SK-N-SH treated with all-trans-retinoic acid at 6 μM for 48 hours (cell line): ENCODE measurements around the gene KIF12.

Source experiments
- CREB5 ChIP-seq: fragments of 250-450 bp; sonication (Bioruptor Pico); IDR thresholded peaks from 2 replicates; pipeline ENCODE4 v1.5.1; 2020; ENCODE audit warnings: low read depth, mild to moderate bottlenecking, moderate library complexity
- PATZ1 ChIP-seq: fragments of 250-450 bp; sonication (Bioruptor Pico); IDR thresholded peaks from 2 replicates; pipeline ENCODE4 v1.8.0; 2020; ENCODE audit warnings: mild to moderate bottlenecking, moderate library complexity, borderline replicate concordance
- TOX ChIP-seq: fragments of 250-450 bp; sonication (Bioruptor Pico); IDR thresholded peaks from 2 replicates; pipeline ENCODE4 v1.8.0; 2021; ENCODE audit warnings: mild to moderate bottlenecking, moderate library complexity, borderline replicate concordance
- ZFP30 ChIP-seq: fragments of 450-650 bp; formaldehyde crosslinking; IDR thresholded peaks from 2 replicates; pipeline ENCODE4 v1.5.0; 2022; ENCODE audit warnings: mild to moderate bottlenecking, moderate library complexity

DNA sequence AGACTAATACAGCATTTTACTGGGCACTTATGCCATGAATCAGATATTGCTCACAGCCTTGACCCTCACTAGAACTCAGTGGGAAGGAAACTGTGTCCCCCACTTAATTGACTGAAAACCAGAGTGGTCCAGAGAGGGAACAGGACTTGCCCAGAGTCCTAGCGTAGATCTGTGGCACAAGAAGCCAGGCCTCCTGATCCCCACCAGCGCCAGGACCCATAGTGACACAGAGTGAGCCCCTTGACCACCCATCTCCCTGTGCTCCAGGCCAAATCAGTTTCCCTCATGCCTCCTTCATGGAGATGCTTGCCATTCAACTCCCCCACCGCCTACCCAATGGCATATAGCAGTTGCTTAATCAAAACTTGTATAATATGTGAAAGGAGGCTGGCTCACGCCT lies 8.3 kb downstream of the KIF12 start:
- TF ChIP-seq ZFP30 (no peak), PATZ1 (no peak), TOX (CRISPR knock-in tag) (no peak), CREB5 (no peak)
